Measurements from ENCODE around the gene CD300LF.

Gene CD300LF

GRCh38 chr17:74742978-74743545, 30.3 kb upstream of the CD300LF start:
- DNase-seq (ENCODE audit: low read depth): no peak
- TF ChIP-seq CTCF (IDR thresholded peaks at IDR 0.05; ENCODE audit: insufficient read depth, low read depth, low read length, missing control alignments): no peak
- H3K4me3 ChIP-seq (ENCODE audit: low read length): no peak overlapping the region

GRCh38 chr17:74742153-74742515, 29.4 kb upstream of the CD300LF start:
- H3K4me3 ChIP-seq (ENCODE audit: low read length): no peak overlapping the region
- no peak for DNase-seq (ENCODE audit: low read depth)
- TF ChIP-seq CTCF (IDR thresholded peaks at IDR 0.05; ENCODE audit: insufficient read depth, low read depth, low read length, missing control alignments): no peak

DNA sequence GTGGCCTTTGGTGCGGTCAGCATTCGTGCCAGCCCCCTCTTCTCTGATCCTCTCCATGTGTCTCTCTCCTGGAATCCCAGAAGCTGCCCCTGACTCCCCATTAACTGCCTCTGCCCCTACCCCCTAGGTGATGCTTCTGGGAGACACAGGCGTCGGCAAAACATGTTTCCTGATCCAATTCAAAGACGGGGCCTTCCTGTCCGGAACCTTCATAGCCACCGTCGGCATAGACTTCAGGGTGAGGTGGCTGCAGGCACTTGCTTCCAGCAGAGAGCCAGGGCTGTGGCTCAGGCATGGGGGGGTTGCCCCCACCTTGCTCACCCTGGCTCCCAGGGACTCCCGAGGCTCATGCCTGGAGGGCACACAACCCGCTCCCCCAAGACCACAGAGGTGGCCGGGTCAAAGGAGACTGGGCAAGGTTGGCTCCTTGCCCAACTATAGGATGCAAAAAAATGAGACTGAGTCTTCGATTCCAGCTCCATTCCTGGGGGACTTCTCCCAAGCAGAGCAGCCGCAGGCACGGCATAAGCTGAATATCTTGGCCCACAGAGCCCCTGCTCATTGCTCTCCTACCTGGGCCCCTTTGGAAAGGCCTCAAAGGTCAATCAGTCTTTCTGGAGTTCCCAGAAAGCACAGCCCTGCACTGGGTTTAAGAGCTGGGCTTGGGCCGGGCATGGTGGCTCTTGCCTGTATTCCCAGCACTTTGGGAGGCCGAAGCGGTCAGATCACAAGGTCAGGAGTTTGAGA, 28.1 kb upstream of the CD300LF start:
- TF ChIP-seq CTCF (IDR thresholded peaks at IDR 0.05; ENCODE audit: insufficient read depth, low read depth, low read length, missing control alignments): no peak
- DNase-seq (ENCODE audit: low read depth): no peak
- no peak overlapping the region for H3K4me3 ChIP-seq (ENCODE audit: low read length)

- DNase-seq (ENCODE audit: low read depth): no peak
- no peak for TF ChIP-seq CTCF (IDR thresholded peaks at IDR 0.05; ENCODE audit: insufficient read depth, low read depth, low read length, missing control alignments)
- H3K4me3 ChIP-seq (ENCODE audit: low read length): no peak overlapping the region
Observed at GRCh38 chr17:74740173-74740572, 27.4 kb upstream of the CD300LF start.

- H3K4me3 ChIP-seq (ENCODE audit: low read length): no peak overlapping the region
- TF ChIP-seq CTCF (IDR thresholded peaks at IDR 0.05; ENCODE audit: insufficient read depth, low read depth, low read length, missing control alignments): no peak
- DNase-seq (ENCODE audit: low read depth): no peak
Observed at GRCh38 chr17:74739227-74739831, 26.6 kb upstream of the CD300LF start.

DNA sequence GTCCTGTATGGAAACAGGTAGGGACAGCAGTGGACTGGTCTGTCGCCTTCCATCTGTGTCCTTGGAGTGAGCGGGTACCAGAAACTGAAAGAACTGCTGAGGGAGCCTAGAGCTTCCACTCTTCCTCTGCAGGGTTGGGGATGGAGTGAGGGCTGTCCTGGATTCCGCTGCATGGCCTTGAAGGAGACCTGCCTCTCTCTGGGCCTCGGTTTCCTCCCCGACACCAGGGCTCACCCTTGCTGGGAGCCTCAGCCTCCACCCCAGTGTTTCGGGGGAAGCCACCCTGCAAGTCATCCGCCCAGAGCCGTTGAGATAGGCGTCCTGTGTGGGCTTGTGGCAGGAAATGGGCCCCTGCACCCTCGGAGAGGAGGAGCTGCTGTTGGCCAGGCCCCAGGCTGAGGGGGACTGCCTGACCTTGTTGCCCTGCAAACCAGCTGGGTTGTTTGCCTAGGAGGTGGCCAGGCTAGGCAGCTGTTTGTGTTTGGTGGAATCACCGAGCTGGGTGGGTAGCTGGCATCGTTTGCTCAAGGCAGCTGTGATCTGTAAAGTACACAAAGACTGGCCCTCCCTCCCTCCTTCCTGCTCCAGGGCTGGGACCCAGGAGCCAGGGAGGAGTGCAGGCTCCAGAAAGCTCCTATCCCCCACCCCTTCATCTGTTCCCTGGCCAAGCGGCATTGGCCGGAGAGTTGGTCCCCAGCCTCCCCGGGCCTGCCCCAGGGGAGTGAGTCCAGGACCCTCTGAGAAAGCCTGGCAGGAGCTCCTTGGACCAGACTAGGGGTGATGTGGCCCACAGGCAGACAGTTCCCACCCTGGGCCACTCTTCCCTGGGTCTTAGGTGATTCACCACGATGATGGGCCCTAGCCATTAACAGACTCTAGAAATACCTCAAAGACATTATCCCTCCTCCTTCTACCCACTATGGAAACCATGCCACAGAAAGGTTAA, 25.6 kb upstream of the CD300LF start:
- DNase-seq (ENCODE audit: low read depth): no peak
- TF ChIP-seq CTCF (IDR thresholded peaks at IDR 0.05; ENCODE audit: insufficient read depth, low read depth, low read length, missing control alignments): no peak
- no peak overlapping the region for H3K4me3 ChIP-seq (ENCODE audit: low read length)

Data from epithelial cell of esophagus (primary cell).